Putamen (tissue), 1 donor: ENCODE results near the gene TFRC.
"Not testable (repeated sequence)": the region's sequence is repeated elsewhere in the genome, so short reads cannot be mapped to it uniquely, and the experiment has no call there.

ENCODE experiments used
- DNase-seq: peaks from one replicate; pipeline ENCODE4 v3.0.0-alpha.2; 2016; ENCODE audit warnings: low spot score

Gene TFRC

DNA sequence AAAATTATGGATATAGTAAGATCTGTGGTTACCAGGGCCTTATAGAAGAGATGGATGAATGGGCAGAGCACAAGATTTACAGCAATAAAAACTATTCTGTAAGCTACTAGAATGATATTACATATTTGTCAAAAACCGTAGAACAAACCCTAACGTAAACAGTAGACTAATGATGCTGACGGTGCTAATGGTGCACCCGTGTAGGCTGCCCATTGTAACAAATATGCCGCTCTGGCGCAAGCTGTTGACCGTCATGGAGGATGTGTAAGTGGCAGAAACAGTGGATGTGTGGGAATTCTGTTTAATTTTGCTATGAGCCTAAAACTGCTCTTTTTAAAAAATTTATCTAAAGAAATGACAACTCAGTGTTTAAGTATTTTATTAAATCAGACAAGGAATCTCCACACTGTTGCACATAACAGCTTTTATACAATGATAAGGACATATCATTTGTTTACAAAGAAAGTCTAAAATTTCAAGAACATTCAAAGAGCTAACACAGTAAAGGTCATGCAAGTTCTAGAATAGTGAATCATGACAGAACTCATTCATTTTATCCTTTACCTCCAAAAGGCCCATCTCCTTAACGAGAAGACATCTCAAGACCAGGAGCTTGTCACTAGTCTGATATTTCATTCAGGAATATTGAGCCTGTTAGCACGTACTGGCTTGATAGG is 32.8 kb downstream of the TFRC start:
- DNase-seq, result no peak

- no peak for DNase-seq
Observed at GRCh38 chr3:196047391-196048030, 34.4 kb downstream of the TFRC start.

GRCh38 chr3:196044513-196044912 is 37.4 kb downstream of the TFRC start:
- DNase-seq, result no peak

GRCh38 chr3:196042673-196043072 is 39.2 kb downstream of the TFRC start:
- DNase-seq, result no peak

DNA sequence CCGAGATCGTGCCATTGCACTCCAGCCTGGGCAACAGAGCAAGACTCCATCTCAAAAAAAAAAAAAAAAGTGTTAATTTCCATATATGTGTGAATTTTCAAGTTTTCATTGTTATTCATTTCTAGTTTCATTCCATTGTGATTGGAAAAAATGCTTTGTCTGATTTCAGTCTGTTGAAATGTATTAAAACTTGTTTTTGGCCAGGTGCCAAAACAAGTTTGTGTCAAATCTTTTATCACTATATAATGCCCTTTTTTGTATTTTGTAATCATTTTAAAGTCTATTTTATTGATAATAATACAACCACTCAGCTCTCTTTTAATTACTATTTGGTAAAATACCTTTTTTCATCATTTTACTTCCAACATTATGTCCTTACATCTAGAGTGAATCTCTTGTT is 42.5 kb downstream of the TFRC start:
- no peak for DNase-seq

DNA sequence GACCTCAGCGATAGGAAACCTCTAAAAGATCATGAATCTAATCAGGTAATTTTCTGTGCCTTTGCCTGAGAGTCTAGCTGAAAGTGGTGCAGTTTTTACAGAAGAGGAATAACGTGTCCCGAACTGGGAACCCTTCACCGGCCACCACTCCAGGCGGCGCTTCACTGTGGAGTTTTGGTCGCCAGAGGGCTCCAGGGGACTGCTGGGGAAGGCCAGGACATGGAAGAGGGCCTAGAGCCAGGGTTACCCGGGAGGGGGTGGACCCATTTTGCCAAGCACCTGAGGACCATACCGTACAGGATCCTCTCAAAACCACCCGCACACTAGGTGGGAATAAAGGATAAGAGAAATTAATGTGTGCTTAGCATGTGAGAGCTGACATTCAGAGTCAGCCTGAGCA is 55.8 kb downstream of the TFRC start:
- DNase-seq, result not testable (repeated sequence)

GRCh38 chr3:196024968-196025367 is 56.9 kb downstream of the TFRC start:
- DNase-seq, result no peak

DNA sequence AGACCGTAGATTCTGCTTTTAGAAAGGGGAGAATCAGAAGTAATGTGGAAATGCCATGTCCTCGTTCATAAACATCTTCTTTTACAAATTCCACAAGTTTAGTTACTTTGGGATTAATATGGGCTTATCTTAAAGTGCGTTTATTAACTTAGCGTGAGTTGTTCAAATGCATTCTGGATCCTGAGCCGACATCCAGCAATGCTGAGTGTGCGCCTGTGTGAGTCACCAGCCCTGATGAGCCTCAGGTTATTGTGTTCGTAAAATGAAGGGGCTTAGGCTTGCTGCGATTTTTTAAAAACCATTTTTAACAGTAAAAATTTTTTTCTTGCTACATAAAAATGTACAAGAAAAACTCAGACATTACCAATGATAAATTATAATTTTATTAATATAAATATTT is 57.9 kb downstream of the TFRC start:
- no peak for DNase-seq

GRCh38 chr3:196022499-196022878 is 59.4 kb downstream of the TFRC start:
- DNase-seq, result not testable (repeated sequence)

DNA sequence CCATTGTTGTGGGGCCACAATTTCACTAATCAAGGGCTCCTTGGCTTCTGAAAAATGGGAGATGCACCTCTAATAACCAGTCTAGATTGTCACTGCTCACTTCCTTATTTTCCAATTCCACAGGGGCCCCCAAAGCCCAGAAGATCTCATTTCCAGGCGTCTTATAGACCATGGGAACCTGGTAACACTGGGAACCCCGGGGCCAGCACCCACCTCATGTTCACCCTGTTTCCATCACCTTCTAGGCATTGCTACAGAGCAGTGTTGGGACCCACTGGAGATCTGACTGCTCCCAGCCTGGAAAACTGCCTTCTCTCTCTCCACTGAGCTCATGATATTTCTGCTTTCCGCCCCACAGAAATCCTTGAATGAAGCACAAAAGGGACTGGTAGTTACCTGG is 61.5 kb downstream of the TFRC start:
- no peak for DNase-seq

DNA sequence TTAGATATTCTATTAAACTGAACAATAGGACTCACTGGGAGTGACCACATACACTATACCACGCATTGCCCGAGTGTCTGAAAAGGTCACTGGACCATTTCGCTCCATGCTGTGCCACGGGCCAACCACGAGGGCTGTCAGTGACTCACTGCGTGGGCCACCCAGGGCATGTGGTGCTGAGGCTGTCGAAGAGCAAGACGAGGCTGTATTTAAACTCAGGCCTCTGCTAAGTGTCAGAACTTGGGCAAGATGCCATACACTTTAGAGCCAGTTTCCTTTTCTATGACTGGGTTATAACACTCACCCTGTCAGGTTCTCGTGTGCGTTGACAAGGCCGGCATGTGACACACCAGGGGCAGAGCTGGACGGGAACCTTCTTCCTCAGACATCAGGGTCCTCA is 62.3 kb downstream of the TFRC start:
- not testable (repeated sequence) for DNase-seq

- not testable (repeated sequence) for DNase-seq
Observed at GRCh38 chr3:196018159-196018558, 63.7 kb downstream of the TFRC start.

DNA sequence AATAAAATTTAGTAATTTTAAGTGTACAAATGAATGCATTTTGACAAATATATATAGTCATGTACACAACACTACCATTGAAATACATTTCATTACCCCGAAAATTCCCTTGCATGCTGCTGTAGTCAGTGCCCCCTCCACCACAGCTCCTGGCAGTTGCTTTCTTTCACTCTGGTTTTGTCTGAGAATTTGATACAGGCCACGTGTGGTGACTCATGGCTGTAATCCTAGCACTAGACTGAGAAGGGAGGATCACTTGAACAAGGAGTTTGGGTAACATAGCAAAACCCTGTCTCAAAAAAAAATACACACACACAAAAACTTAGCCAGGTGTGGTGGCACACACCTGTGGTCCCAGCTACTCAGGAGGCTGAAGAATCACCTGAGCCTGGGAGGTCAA is 65.4 kb downstream of the TFRC start:
- DNase-seq, result no peak

DNA sequence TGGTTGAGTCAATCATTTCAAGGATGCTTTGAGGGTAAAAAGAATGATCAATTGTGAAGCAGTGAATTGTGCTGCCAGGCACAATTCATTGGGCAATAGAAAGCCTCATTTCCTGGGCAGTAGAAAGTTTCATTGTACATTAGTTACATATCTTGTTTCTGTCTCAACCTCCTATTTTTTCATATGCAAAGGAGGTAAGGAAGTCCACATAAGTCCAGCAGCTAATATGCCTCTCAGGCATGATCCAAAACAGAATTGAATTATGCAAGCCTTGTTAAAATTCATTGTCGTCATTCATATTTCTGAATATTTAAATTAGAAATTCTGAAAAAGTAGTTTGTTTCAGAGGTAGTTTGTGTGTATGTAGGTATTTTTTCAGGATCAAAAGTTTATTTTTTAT is 65.8 kb downstream of the TFRC start:
- no peak for DNase-seq

- DNase-seq, result no peak
Observed at GRCh38 chr3:196013587-196014487, 68.1 kb downstream of the TFRC start.

- no peak for DNase-seq
Observed at GRCh38 chr3:196012941-196013476, 68.9 kb downstream of the TFRC start.

GRCh38 chr3:196012481-196012880 is 69.4 kb downstream of the TFRC start:
- no peak for DNase-seq

DNA sequence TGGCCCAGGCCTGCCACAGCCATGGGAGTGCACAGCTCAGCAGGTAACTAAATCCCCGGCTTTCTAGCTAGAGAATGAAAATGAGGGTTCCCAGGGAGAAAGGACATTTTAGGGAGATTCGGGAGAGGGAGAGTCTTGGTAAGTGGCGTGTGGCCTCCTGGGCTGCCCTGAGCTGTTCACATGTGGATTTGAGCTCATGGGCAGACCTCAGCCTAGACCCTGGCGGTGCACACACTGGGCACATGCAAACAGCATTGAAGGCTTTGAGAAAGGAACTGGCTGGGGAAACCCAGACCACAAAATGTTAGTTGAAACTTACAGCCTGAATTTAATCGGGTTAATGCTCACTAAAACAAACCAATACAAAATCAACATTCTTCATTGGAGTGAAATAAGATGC is 72.4 kb downstream of the TFRC start:
- no peak for DNase-seq

GRCh38 chr3:196008929-196009328 is 73.0 kb downstream of the TFRC start:
- no peak for DNase-seq

DNA sequence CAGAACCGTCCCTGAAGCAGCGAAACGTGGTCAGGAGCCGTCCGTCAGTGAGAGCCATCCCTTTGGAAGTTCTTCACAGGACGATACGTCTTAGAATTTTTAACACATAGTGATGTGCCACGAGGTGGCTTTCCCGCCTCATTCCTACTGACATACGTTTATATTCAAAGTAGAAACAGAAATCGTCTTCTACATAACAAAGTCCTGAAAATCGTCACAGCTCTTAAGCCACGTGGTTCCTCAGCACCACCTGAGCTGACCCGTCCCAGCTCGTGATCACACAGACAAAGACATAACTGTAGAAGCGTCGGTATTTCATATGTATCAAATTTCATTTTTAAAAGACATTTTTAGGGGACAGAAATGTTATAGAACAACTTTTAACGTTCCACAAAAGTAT is 73.5 kb downstream of the TFRC start:
- no peak for DNase-seq

DNA sequence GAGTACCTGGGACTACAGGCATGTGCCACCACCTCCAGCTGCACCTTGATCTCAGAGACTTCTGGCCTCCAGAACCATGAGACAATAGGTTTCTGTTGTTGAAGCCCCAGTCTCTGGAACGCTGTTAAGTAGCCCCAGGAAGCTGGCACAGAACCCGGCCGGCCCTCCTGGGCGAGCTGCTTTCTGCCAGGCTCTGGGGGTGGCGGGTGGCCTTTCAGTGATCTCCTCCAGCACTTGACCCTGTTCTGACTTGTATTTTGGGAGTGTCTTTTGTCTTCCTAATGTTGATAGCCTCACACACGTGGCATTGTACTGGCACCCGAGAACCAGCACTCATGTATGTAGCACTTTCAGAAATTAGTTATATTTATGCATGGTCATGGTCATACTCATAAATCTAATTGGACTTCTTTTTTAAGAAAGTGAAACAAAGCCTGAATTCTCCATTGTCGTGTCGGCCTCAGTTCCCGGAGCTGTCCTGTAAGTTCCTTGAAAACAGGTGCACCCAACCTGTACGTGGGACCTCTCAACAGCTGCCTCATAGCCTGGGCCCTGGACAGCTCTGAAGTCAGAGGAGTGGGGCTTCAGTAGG is 74.0 kb downstream of the TFRC start:
- DNase-seq, result no peak

DNA sequence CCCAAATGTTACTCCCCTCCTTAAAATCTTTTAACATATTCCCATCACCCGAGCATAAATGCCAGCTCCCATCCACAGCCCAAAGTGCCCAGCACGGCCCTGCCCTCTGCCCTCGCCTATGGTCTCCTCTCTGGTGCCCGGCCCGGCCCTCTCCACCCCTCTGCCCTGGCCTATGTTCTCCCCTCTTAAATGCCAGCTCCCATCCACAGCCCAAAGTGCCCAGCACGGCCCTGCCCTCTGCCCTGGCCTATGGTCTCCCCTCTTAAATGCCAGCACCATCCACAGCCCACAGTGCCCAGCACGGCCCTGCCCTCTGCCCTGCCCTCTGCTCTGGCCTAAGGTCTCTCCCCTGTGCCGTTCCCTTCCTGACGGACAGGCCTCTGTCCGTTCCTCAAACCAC is 76.6 kb downstream of the TFRC start:
- not testable (repeated sequence) for DNase-seq
